K562 (cell line): ENCODE measurements around the gene CHAF1A. TPM values are rescaled to one million over a fixed set of nuclear protein-coding genes. Genes with fewer than 3 reads are reported as not detected.
A peak's percentile ranks its signal among the peaks of the same experiment; 100 is the strongest.

ENCODE experiments used
- ATAC-seq: fragments of 200-7000 bp; cut with Tn5 transposase; 3 replicates; pipeline ENCODE4 v1.9.1; 2020; ENCODE audit warnings: moderate library complexity
- BruUV-seq: library from RNA; stranded (reverse); fragments of 400-500 nt; replicated peaks from 2 replicates; lab custom pipeline; 2021; lab: Mats Ljungman, UMichigan
- CTCF ChIA-PET: fragments of 300-600 bp; formaldehyde crosslinking; extraction: SDS; loops from one replicate; lab custom pipeline; 2021; ENCODE audit warnings: low intra/inter-chr PET ratio; lab: Yijun Ruan, JAX
- POLR2A ChIA-PET: fragments of 300-600, 350-650 bp; sonication (Branson Sonifier 250); formaldehyde crosslinking; extraction: SDS; loops from one replicate; lab custom pipeline; 2021; ENCODE audit warnings: antibody characterized with exemption, inconsistent platforms; lab: Yijun Ruan, JAX
- DNase-seq, 4 experiments: peaks; one replicate each; pipeline versions ENCODE4 v3.0.0 to v3.0.0-alpha.2; 2011 to 2018; ENCODE audit warnings: low spot score in 3 of 4, mixed read lengths in 3 of 4; ENCODE audit errors: extremely low read depth in 1 of 4
- FAIRE-seq: peaks from 2 replicates; lab custom pipeline; 2011; peaks lifted over from hg19 to GRCh38; lab: Jason Lieb, UNC
- H2AFZ ChIP-seq: 2 replicates; pipeline ENCODE4 v1.6.0; 2011; ENCODE audit warnings: low read depth, low read length, control low read depth, inconsistent platforms
- H3K27ac ChIP-seq: fragments of 200-600 bp; 3 replicates; pipeline ENCODE4 v1.8.0; 2011; ENCODE audit warnings: low read depth, mild to moderate bottlenecking, control low read depth, inconsistent platforms, low read length, moderate library complexity, mixed read lengths; ENCODE audit errors: extremely low read depth
- H3K27me3 ChIP-seq, 2 experiments: fragments of 300-600 bp in 1 of 2; 2 replicates in 1 of 2; 3 replicates in 1 of 2; pipeline versions ENCODE4 v1.6.0 to v1.8.0; 2011; ENCODE audit warnings: inconsistent platforms in 2 of 2, low read length in 2 of 2, mild to moderate bottlenecking in 1 of 2, mixed read lengths in 1 of 2, moderate library complexity in 1 of 2; ENCODE audit not compliant: control insufficient read depth in 2 of 2, insufficient read depth in 2 of 2
- H3K36me3 ChIP-seq: fragments of 300-600 bp; 3 replicates; pipeline ENCODE4 v1.8.0; 2011; ENCODE audit warnings: mild to moderate bottlenecking, low read length, inconsistent platforms; ENCODE audit not compliant: control insufficient read depth, insufficient read depth
- H3K4me1 ChIP-seq, 2 experiments: fragments of 200-600 bp in 1 of 2; replicated peaks in 1 of 2; 2 replicates in 1 of 2; 3 replicates in 1 of 2; pipeline versions ENCODE4 v1.5.1 to v1.8.0; 2011; ENCODE audit warnings: inconsistent platforms in 2 of 2, low read length in 2 of 2, mild to moderate bottlenecking in 1 of 2, mixed read lengths in 1 of 2, moderate library complexity in 1 of 2; ENCODE audit not compliant: control insufficient read depth in 2 of 2, insufficient read depth in 2 of 2
- H3K4me2 ChIP-seq: 2 replicates; pipeline ENCODE4 v1.6.1; 2011; ENCODE audit warnings: low read length, control low read depth, inconsistent platforms, mixed read lengths; ENCODE audit not compliant: insufficient read depth
- H3K4me3 ChIP-seq: fragments of 200-600 bp; sonication (generic), shearing (Covaris generic); 2 replicates; pipeline ENCODE4 v1.5.1; 2016; ENCODE audit warnings: control low read depth, inconsistent platforms
- H3K79me2 ChIP-seq: fragments of 200-600 bp; 3 replicates; pipeline ENCODE4 v1.8.0; 2011; ENCODE audit warnings: low read length, inconsistent platforms; ENCODE audit not compliant: control insufficient read depth, insufficient read depth
- H3K9ac ChIP-seq, 2 experiments: 2 replicates each; pipeline versions ENCODE4 v1.6.0 to v1.6.1; 2011; ENCODE audit warnings: low read depth in 2 of 2, low read length in 2 of 2, control low read depth in 1 of 2, inconsistent platforms in 1 of 2, mild to moderate bottlenecking in 1 of 2, mixed read lengths in 1 of 2; ENCODE audit not compliant: insufficient read depth in 1 of 2
- H3K9me1 ChIP-seq: one replicate; pipeline ENCODE4 v1.6.0; 2011; ENCODE audit warnings: inconsistent platforms, mild to moderate bottlenecking, low read length, moderate library complexity; ENCODE audit not compliant: control insufficient read depth, insufficient read depth
- H3K9me3 ChIP-seq: replicated peaks from 2 replicates; pipeline ENCODE4 v1.5.1; 2011; ENCODE audit warnings: low read depth, low read length, inconsistent platforms; ENCODE audit not compliant: control insufficient read depth, insufficient read depth
- H4K20me1 ChIP-seq: replicated peaks from 2 replicates; pipeline ENCODE4 v1.6.1; 2011; ENCODE audit warnings: low read length, inconsistent platforms, mixed read lengths; ENCODE audit not compliant: control insufficient read depth, insufficient read depth
- AFF4 ChIP-seq: sonication (generic); formaldehyde crosslinking; IDR thresholded peaks from 2 replicates; pipeline ENCODE4 v1.8.0; 2023; ENCODE audit warnings: mild to moderate bottlenecking, missing genetic modification reagents
- CEBPG ChIP-seq, 3 experiments: fragments of 200-800 bp in 1 of 3; sonication (Bioruptor generic) in 1 of 3; sonication (generic) in 1 of 3; formaldehyde crosslinking in 1 of 3; IDR thresholded peaks in 2 of 3; conservative IDR thresholded peaks in 1 of 3; 2 replicates each; pipeline versions ENCODE4 v1.6.1 to v1.8.0; 2016 to 2022; ENCODE audit warnings: missing compliant biosample characterization in 2 of 3, missing genetic modification characterization in 2 of 3, mild to moderate bottlenecking in 1 of 3, missing genetic modification reagents in 1 of 3
- FOXO4 ChIP-seq: fragments of 450-650 bp; formaldehyde crosslinking; IDR thresholded peaks from 2 replicates; pipeline ENCODE4 v1.4.0; 2020; ENCODE audit warnings: mild to moderate bottlenecking, moderate library complexity
- MYNN ChIP-seq, 2 experiments: sonication (generic); formaldehyde crosslinking in 1 of 2; IDR thresholded peaks; 2 replicates each; pipeline versions ENCODE4 v1.5.0 to v1.6.1; 2016 to 2020; ENCODE audit warnings: antibody characterized with exemption in 1 of 2, missing genetic modification reagents in 1 of 2
- POLR2A ChIP-seq: fragments of 450-650 bp; conservative IDR thresholded peaks from 2 replicates; pipeline ENCODE4 v1.6.1; 2016
- POLR2AphosphoS2 ChIP-seq: IDR thresholded peaks from 2 replicates; pipeline ENCODE4 v1.6.1; 2012; ENCODE audit warnings: low read length, improper control_type of control experiment
- POLR2G ChIP-seq: fragments of 200-400 bp; formaldehyde crosslinking; IDR thresholded peaks from 2 replicates; pipeline ENCODE4 v1.6.1; 2017; ENCODE audit warnings: low read depth, mild to moderate bottlenecking, antibody characterized with exemption, low read length, moderate library complexity
- RBM22 ChIP-seq: fragments of 200-400 bp; formaldehyde crosslinking; IDR thresholded peaks from 2 replicates; pipeline ENCODE4 v1.6.1; 2018; ENCODE audit warnings: low read length, low read depth; ENCODE audit not compliant: poor library complexity, severe bottlenecking
- SUPT5H ChIP-seq: fragments of 450-650 bp; IDR thresholded peaks from 2 replicates; pipeline ENCODE4 v1.6.1; 2016
- ZNF589 ChIP-seq: fragments of 200-800 bp; sonication (Bioruptor generic); IDR thresholded peaks from 2 replicates; pipeline ENCODE4 v1.6.1; 2016; ENCODE audit warnings: low read depth, missing genetic modification characterization, missing compliant biosample characterization
- WGBS: fragments of 100-300 bp; shearing (Covaris generic); methylation state at CpG from one replicate; pipeline ENCODE4 v1.1.6; 2016; ENCODE audit warnings: low coverage, mixed read lengths; ENCODE audit not compliant: insufficient coverage; ENCODE audit errors: missing lambda C conversion rate; 5-methylcytosine and 5-hydroxymethylcytosine counted together
- in situ Hi-C: fragments of 300-500 bp; cut with MboI; formaldehyde crosslinking; loops from 4 replicates; pipeline ENCODE4 v1.15.0; 2018; ENCODE audit warnings: inconsistent platforms, mixed read lengths
- intact Hi-C: fragments of 100-400 bp; cut with micrococcal nuclease; formaldehyde crosslinking; loops from 2 replicates; pipeline ENCODE4 v1.14.2; 2022
- polyA plus RNA-seq, 8 experiments: library from polyadenylated mRNA; depleted of rRNA in 4 of 8; stranded (reverse) in 5 of 8; unstranded in 3 of 8; fragments of >200 nt; fragmentation: Nextera tagmentation in 2 of 8; fragmentation: Illumina TruSeq in 1 of 8; extraction: Ambion mirVana in 2 of 8; extraction: Trizol in 1 of 8; gene quantifications; 2 replicates each; pipeline versions ENCODE4 v1.2.1 to v1.2.3, GENCODE V29; 2011 to 2014; ENCODE audit warnings: inconsistent platforms in 1 of 8, missing spikeins in 1 of 8
- total RNA-seq, 7 experiments: library from RNA; depleted of rRNA in 6 of 7; stranded (reverse); fragments of >200 nt in 6 of 7; fragmentation: Illumina TruSeq in 2 of 7; extraction: Trizol in 2 of 7; gene quantifications; 2 replicates each; pipeline versions ENCODE4 v1.2.1 to v1.2.3, GENCODE V29; 2011 to 2021; ENCODE audit warnings: low replicate concordance in 1 of 7

Gene CHAF1A
- total and polyA plus RNA-seq, 9 of the 15 experiments (the other 6 are each of a cell fraction or from before 2014, with no cell fraction given): 1.6 to 86.9 (median 45.2) TPM

GRCh38 chr19:4357921-4358326 is 44.5 kb upstream of the CHAF1A start:
- no peaks in the 10 kb centered on the region for H3K9me1 ChIP-seq
- peak overlapping the region in 1 of 2 experiments; percentile 52; a peak in 1 of 4 replicates for H3K9ac ChIP-seq
- H3K4me2 ChIP-seq: no peak overlapping the region
- BruUV-seq: no TSS peak
- POLR2A ChIA-PET: interaction anchor here (1.1 to 2.7 kb wide), 4 partner anchors 9 to 91 kb away, joined by 3 to 18 read pairs (median 5); partner anchors contain the start of gene MPND
- in situ Hi-C loops: no loop called here
- intact Hi-C loops: no loop called here
- no peaks in the 10 kb centered on the region for H3K27me3 ChIP-seq
- H2AFZ ChIP-seq: no peak overlapping the region
- no peak overlapping the region for H3K4me3 ChIP-seq
- ATAC-seq (no peak), FAIRE-seq (no peak), DNase-seq (no peak)
- H3K36me3 ChIP-seq: peaks cover 59% of the 10 kb centered on the region; the same call in 2 of the 3 replicates
- no peak overlapping the region for H3K27ac ChIP-seq
- TF ChIP-seq POLR2AphosphoS2 (peak; percentile 76), AFF4 (CRISPR knock-in tag) (peak; percentile 55; the same call in 1 of the 2 replicates), POLR2A (peak; percentile 35), FOXO4 (no peak), SUPT5H (peak; percentile 42; the same call in 1 of the 2 replicates), RBM22 (peak; percentile 67), ZNF589 (CRISPR knock-in tag) (no peak), MYNN (IDR thresholded peaks at IDR 0.05) (peak; percentile 73; the same call in 1 of the 2 replicates), MYNN (CRISPR knock-in tag; IDR thresholded peaks at IDR 0.05) (no peak), CEBPG (CRISPR knock-in tag; IDR thresholded peaks at IDR 0.05) (no peak), CEBPG (tag; conservative IDR thresholded peaks at IDR 0.05 in 1 of 2, IDR thresholded peaks at IDR 0.05 in 1 of 2) (no peak), POLR2G (peak; percentile 64)
- no peaks in the 10 kb centered on the region for H3K79me2 ChIP-seq
- H3K9me3 ChIP-seq: no peaks in the 10 kb centered on the region
- CTCF ChIA-PET: no interaction called here
- WGBS: 94% methylated on average over 15 of the region's 16 CpGs
- H4K20me1 ChIP-seq: peaks cover 5% of the 10 kb centered on the region; the same call in 1 of the 2 replicates
- H3K4me1 ChIP-seq: peaks cover 0 to 70% of the 10 kb centered on the region in 2 experiments; a peak in 2 of 5 replicates
